Measurements from ENCODE around the gene BBS7. TPM values are rescaled to one million over a fixed set of nuclear protein-coding genes. Genes with fewer than 3 reads are reported as not detected.

Gene BBS7
- total and polyA plus RNA-seq, 2 of the 13 experiments (the other 11 are each of a cell fraction or from before 2014, with no cell fraction given), result 9.0 to 15.7 TPM

- no peak for TF ChIP-seq HES4 (CRISPR knock-in tag; IDR thresholded peaks at IDR 0.05; ENCODE audit: borderline replicate concordance)
- no peak for TF ChIP-seq SRSF1 (optimal IDR thresholded peaks at IDR 0.05; ENCODE audit: low read depth, low read length)
- no peak for TF ChIP-seq ZNF713 (CRISPR knock-in tag; IDR thresholded peaks at IDR 0.05)
- no peak for TF ChIP-seq HNF1B (CRISPR knock-in tag; IDR thresholded peaks at IDR 0.05)
- TF ChIP-seq MYNN (CRISPR knock-in tag; IDR thresholded peaks at IDR 0.05; ENCODE audit: low read depth), result no peak
- TF ChIP-seq, protein P1, sequence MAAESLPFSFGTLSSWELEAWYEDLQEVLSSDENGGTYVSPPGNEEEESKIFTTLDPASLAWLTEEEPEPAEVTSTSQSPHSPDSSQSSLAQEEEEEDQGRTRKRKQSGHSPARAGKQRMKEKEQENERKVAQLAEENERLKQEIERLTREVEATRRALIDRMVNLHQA (CRISPR knock-in tag; IDR thresholded peaks at IDR 0.05), result no peak
- no peak for TF ChIP-seq KDM5B (CRISPR knock-in tag; IDR thresholded peaks at IDR 0.05; ENCODE audit: borderline replicate concordance)
- no peak for TF ChIP-seq SUZ12 (IDR thresholded peaks at IDR 0.05; ENCODE audit: low read depth, low read length)
- no peak for TF ChIP-seq GZF1 (CRISPR knock-in tag; IDR thresholded peaks at IDR 0.05)
- TF ChIP-seq ZNF619 (CRISPR knock-in tag; IDR thresholded peaks at IDR 0.05), result no peak
- no peak for TF ChIP-seq EEA1 (CRISPR knock-in tag; IDR thresholded peaks at IDR 0.05; ENCODE audit: borderline replicate concordance)
- TF ChIP-seq ZNF30 (CRISPR knock-in tag; IDR thresholded peaks at IDR 0.05), result no peak
- TF ChIP-seq SP140L (CRISPR knock-in tag; IDR thresholded peaks at IDR 0.05; ENCODE audit: borderline replicate concordance), result no peak
- no peak for TF ChIP-seq ZNF605 (CRISPR knock-in tag; IDR thresholded peaks at IDR 0.05)
- TF ChIP-seq ISX (CRISPR knock-in tag; conservative IDR thresholded peaks at IDR 0.05), result no peak
- TF ChIP-seq ZKSCAN5 (CRISPR knock-in tag; IDR thresholded peaks at IDR 0.05), result no peak
- TF ChIP-seq, protein P2, sequence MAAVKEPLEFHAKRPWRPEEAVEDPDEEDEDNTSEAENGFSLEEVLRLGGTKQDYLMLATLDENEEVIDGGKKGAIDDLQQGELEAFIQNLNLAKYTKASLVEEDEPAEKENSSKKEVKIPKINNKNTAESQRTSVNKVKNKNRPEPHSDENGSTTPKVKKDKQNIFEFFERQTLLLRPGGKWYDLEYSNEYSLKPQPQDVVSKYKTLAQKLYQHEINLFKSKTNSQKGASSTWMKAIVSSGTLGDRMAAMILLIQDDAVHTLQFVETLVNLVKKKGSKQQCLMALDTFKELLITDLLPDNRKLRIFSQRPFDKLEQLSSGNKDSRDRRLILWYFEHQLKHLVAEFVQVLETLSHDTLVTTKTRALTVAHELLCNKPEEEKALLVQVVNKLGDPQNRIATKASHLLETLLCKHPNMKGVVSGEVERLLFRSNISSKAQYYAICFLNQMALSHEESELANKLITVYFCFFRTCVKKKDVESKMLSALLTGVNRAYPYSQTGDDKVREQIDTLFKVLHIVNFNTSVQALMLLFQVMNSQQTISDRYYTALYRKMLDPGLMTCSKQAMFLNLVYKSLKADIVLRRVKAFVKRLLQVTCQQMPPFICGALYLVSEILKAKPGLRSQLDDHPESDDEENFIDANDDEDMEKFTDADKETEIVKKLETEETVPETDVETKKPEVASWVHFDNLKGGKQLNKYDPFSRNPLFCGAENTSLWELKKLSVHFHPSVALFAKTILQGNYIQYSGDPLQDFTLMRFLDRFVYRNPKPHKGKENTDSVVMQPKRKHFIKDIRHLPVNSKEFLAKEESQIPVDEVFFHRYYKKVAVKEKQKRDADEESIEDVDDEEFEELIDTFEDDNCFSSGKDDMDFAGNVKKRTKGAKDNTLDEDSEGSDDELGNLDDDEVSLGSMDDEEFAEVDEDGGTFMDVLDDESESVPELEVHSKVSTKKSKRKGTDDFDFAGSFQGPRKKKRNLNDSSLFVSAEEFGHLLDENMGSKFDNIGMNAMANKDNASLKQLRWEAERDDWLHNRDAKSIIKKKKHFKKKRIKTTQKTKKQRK (IDR thresholded peaks at IDR 0.05; ENCODE audit: low read length), result no peak
- TF ChIP-seq KDM6A (CRISPR knock-in tag; IDR thresholded peaks at IDR 0.05; ENCODE audit: low read depth), result peak; percentile 66; the same call in 1 of the 2 replicates
- TF ChIP-seq FOXK2 (IDR thresholded peaks at IDR 0.05), result no peak
- no peak for TF ChIP-seq HDAC6 (IDR thresholded peaks at IDR 0.05; ENCODE audit: low read depth, low read length)
- no peak for TF ChIP-seq ZNF468 (CRISPR knock-in tag; IDR thresholded peaks at IDR 0.05)
- TF ChIP-seq SP1 (IDR thresholded peaks at IDR 0.05), result no peak
- no peak for TF ChIP-seq SP1 (CRISPR knock-in tag; IDR thresholded peaks at IDR 0.05)
- TF ChIP-seq, protein P3, sequence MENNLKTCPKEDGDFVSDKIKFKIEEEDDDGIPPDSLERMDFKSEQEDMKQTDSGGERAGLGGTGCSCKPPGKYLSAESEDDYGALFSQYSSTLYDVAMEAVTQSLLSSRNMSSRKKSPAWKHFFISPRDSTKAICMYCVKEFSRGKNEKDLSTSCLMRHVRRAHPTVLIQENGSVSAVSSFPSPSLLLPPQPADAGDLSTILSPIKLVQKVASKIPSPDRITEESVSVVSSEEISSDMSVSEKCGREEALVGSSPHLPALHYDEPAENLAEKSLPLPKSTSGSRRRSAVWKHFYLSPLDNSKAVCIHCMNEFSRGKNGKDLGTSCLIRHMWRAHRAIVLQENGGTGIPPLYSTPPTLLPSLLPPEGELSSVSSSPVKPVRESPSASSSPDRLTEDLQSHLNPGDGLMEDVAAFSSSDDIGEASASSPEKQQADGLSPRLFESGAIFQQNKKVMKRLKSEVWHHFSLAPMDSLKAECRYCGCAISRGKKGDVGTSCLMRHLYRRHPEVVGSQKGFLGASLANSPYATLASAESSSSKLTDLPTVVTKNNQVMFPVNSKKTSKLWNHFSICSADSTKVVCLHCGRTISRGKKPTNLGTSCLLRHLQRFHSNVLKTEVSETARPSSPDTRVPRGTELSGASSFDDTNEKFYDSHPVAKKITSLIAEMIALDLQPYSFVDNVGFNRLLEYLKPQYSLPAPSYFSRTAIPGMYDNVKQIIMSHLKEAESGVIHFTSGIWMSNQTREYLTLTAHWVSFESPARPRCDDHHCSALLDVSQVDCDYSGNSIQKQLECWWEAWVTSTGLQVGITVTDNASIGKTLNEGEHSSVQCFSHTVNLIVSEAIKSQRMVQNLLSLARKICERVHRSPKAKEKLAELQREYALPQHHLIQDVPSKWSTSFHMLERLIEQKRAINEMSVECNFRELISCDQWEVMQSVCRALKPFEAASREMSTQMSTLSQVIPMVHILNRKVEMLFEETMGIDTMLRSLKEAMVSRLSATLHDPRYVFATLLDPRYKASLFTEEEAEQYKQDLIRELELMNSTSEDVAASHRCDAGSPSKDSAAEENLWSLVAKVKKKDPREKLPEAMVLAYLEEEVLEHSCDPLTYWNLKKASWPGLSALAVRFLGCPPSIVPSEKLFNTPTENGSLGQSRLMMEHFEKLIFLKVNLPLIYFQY (CRISPR knock-in tag; IDR thresholded peaks at IDR 0.05; ENCODE audit: borderline replicate concordance), result no peak
These were observed 71.0 kb downstream of the BBS7 start (continued) for GRCh38 chr4:121799208-121799823.

All from HepG2 (cell line).